HEK293 (cell line): ENCODE measurements around the gene NR2F1-AS1.

ENCODE experiments used
- CTCF ChIA-PET: fragments of 350-600 bp; formaldehyde crosslinking; extraction: SDS; loops from one replicate; lab custom pipeline; 2021; ENCODE audit warnings: antibody characterized with exemption; lab: Yijun Ruan, JAX
- POLR2A ChIA-PET: fragments of 300-600 bp; formaldehyde crosslinking; extraction: SDS; loops from one replicate; lab custom pipeline; 2020; ENCODE audit warnings: antibody characterized with exemption, inconsistent platforms; lab: Yijun Ruan, JAX
- H3K27ac ChIP-seq: fragments of 200-500 bp; sonication (Bioruptor generic); 2 replicates; pipeline ENCODE4 v1.5.1; 2014; ENCODE audit warnings: low read depth, low read length, control low read depth, inconsistent platforms; ENCODE audit errors: extremely low read depth
- H3K36me3 ChIP-seq, 2 experiments: fragments of 200-500 bp in 1 of 2; sonication (Bioruptor generic) in 1 of 2; 1 replicate in 1 of 2; 2 replicates in 1 of 2; pipeline ENCODE4 v1.5.1; 2014 to 2017; ENCODE audit warnings: inconsistent platforms in 2 of 2, low read length in 2 of 2; ENCODE audit not compliant: control insufficient read depth in 2 of 2, insufficient read depth in 1 of 2
- H3K4me1 ChIP-seq: fragments of 200-500 bp; sonication (Bioruptor generic); 2 replicates; pipeline ENCODE4 v1.5.1; 2014; ENCODE audit warnings: mild to moderate bottlenecking, low read length, inconsistent platforms; ENCODE audit not compliant: control insufficient read depth, insufficient read depth
- H3K4me3 ChIP-seq: 2 replicates; pipeline ENCODE4 v1.5.1; 2011; ENCODE audit warnings: low read depth, mild to moderate bottlenecking, control low read depth, low read length, moderate library complexity
- H3K9me3 ChIP-seq: fragments of 200-500 bp; sonication (Bioruptor generic); 2 replicates; pipeline ENCODE4 v1.5.1; 2014; ENCODE audit warnings: low read depth, low read length, inconsistent platforms; ENCODE audit not compliant: control insufficient read depth, insufficient read depth
- GLI4 ChIP-seq: fragments of 450-650 bp; formaldehyde crosslinking; IDR thresholded peaks from 2 replicates; pipeline ENCODE4 v1.5.1; 2016; ENCODE audit warnings: missing biosample characterization, missing genetic modification characterization
- INSM2 ChIP-seq: fragments of 450-650 bp; formaldehyde crosslinking; IDR thresholded peaks from 2 replicates; pipeline ENCODE4 v1.5.1; 2016; ENCODE audit warnings: missing biosample characterization, missing genetic modification characterization
- MYNN ChIP-seq: fragments of 450-650 bp; formaldehyde crosslinking; IDR thresholded peaks from 2 replicates; pipeline ENCODE4 v1.5.1; 2016; ENCODE audit warnings: missing biosample characterization, missing genetic modification characterization, borderline replicate concordance
- OSR2 ChIP-seq: fragments of 450-650 bp; formaldehyde crosslinking; IDR thresholded peaks from 2 replicates; pipeline ENCODE4 v1.5.1; 2016; ENCODE audit warnings: missing biosample characterization, missing genetic modification characterization
- WT1 ChIP-seq: fragments of 450-650 bp; formaldehyde crosslinking; IDR thresholded peaks from 2 replicates; pipeline ENCODE4 v1.5.1; 2016; ENCODE audit warnings: missing biosample characterization, missing genetic modification characterization
- ZEB2 ChIP-seq: fragments of 450-650 bp; formaldehyde crosslinking; IDR thresholded peaks from 2 replicates; pipeline ENCODE4 v1.5.1; 2016; ENCODE audit warnings: missing biosample characterization, missing genetic modification characterization
- ZFP37 ChIP-seq: fragments of 450-650 bp; formaldehyde crosslinking; IDR thresholded peaks from 2 replicates; pipeline ENCODE4 v1.5.1; 2016; ENCODE audit warnings: missing biosample characterization, missing genetic modification characterization
- ZNF121 ChIP-seq: fragments of 450-650 bp; formaldehyde crosslinking; IDR thresholded peaks from 2 replicates; pipeline ENCODE4 v1.5.1; 2016; ENCODE audit warnings: missing biosample characterization, missing genetic modification characterization
- ZNF157 ChIP-seq: fragments of 450-650 bp; formaldehyde crosslinking; IDR thresholded peaks from 2 replicates; pipeline ENCODE4 v1.5.1; 2016; ENCODE audit warnings: missing biosample characterization, missing genetic modification characterization
- ZNF24 ChIP-seq: fragments of 450-650 bp; formaldehyde crosslinking; IDR thresholded peaks from 2 replicates; pipeline ENCODE4 v1.5.1; 2016; ENCODE audit warnings: missing biosample characterization, missing genetic modification characterization
- ZNF311 ChIP-seq: fragments of 450-650 bp; formaldehyde crosslinking; IDR thresholded peaks from 2 replicates; pipeline ENCODE4 v1.5.1; 2017; ENCODE audit warnings: missing biosample characterization, missing genetic modification characterization, borderline replicate concordance
- ZNF324 ChIP-seq: fragments of 450-650 bp; formaldehyde crosslinking; IDR thresholded peaks from 2 replicates; pipeline ENCODE4 v1.5.1; 2016; ENCODE audit warnings: missing biosample characterization, missing genetic modification characterization
- ZNF529 ChIP-seq: fragments of 450-650 bp; formaldehyde crosslinking; IDR thresholded peaks from 2 replicates; pipeline ENCODE4 v1.5.1; 2017; ENCODE audit warnings: missing genetic modification characterization, missing biosample characterization; ENCODE audit not compliant: insufficient replicate concordance
- ZNF560 ChIP-seq: fragments of 450-650 bp; formaldehyde crosslinking; IDR thresholded peaks from 2 replicates; pipeline ENCODE4 v1.5.1; 2017; ENCODE audit warnings: missing biosample characterization, missing genetic modification characterization, borderline replicate concordance
- ZNF629 ChIP-seq: fragments of 450-650 bp; formaldehyde crosslinking; IDR thresholded peaks from 2 replicates; pipeline ENCODE4 v1.5.1; 2017; ENCODE audit warnings: missing biosample characterization, missing genetic modification characterization
- ZNF76 ChIP-seq: fragments of 450-650 bp; formaldehyde crosslinking; IDR thresholded peaks from 2 replicates; pipeline ENCODE4; 2016; ENCODE audit warnings: low read depth, missing biosample characterization, missing genetic modification characterization, borderline replicate concordance
- ZNF776 ChIP-seq: fragments of 450-650 bp; formaldehyde crosslinking; IDR thresholded peaks from 2 replicates; pipeline ENCODE4 v1.5.0; 2017; ENCODE audit warnings: missing biosample characterization, missing genetic modification characterization, borderline replicate concordance
- ZNF777 ChIP-seq: fragments of 450-650 bp; formaldehyde crosslinking; IDR thresholded peaks from 2 replicates; pipeline ENCODE4 v1.5.1; 2017; ENCODE audit warnings: missing biosample characterization, missing genetic modification characterization, borderline replicate concordance
- ZNF792 ChIP-seq: fragments of 450-650 bp; formaldehyde crosslinking; IDR thresholded peaks from 2 replicates; pipeline ENCODE4 v1.5.1; 2016; ENCODE audit warnings: missing biosample characterization, missing genetic modification characterization

Gene NR2F1-AS1

GRCh38 chr5:93378073-93378472 lies 202.9 kb downstream of the NR2F1-AS1 start:
- H3K4me1 ChIP-seq, result 0 out of 2 replicates have a peak, but pooled peaks cover 2% of the 10 kb centered on the region
- no peaks in the 10 kb centered on the region for H3K9me3 ChIP-seq
- POLR2A ChIA-PET, result no interaction called here
- CTCF ChIA-PET, result no interaction called here
- TF ChIP-seq GLI4 (tag by site-specific recombination) (no peak), ZNF629 (tag by site-specific recombination) (peak; percentile 53), ZNF560 (tag by site-specific recombination) (no peak), ZEB2 (tag by site-specific recombination) (no peak), OSR2 (tag by site-specific recombination) (peak; percentile 66; the same call in 1 of the 2 replicates), INSM2 (peak; percentile 69), ZNF121 (tag by site-specific recombination) (no peak), ZNF777 (tag by site-specific recombination) (no peak), WT1 (tag by site-specific recombination) (peak; percentile 31; the same call in 1 of the 2 replicates), ZNF157 (no peak)
- TF ChIP-seq, all 188 proteins: peak for 4
- no peak overlapping the region for H3K4me3 ChIP-seq
- no peaks in the 10 kb centered on the region for H3K36me3 ChIP-seq
- no peak overlapping the region for H3K27ac ChIP-seq

- H3K27ac ChIP-seq, result no peak overlapping the region
- no peak for TF ChIP-seq ZNF324 (tag by site-specific recombination)
- TF ChIP-seq ZNF792 (tag by site-specific recombination), result no peak
- no peaks in the 10 kb centered on the region for H3K36me3 ChIP-seq
- ChIA-PET CTCF (no interaction called here), POLR2A (no interaction called here)
- H3K9me3 ChIP-seq, result no peaks in the 10 kb centered on the region
- H3K4me3 ChIP-seq, result no peak overlapping the region
- H3K4me1 ChIP-seq, result no peaks in the 10 kb centered on the region
Measured at GRCh38 chr5:93371893-93372292, 209.1 kb downstream of the NR2F1-AS1 start.

GRCh38 chr5:93364378-93364777 lies 216.6 kb downstream of the NR2F1-AS1 start:
- Histone ChIP-seq H3K4me3 (no peak overlapping the region), H3K4me1 (peaks cover 2% of the 10 kb centered on the region), H3K9me3 (no peaks in the 10 kb centered on the region), H3K36me3 (no peaks in the 10 kb centered on the region), H3K27ac (no peak overlapping the region)
- POLR2A ChIA-PET, result no interaction called here
- CTCF ChIA-PET, result interaction anchor here (0.5 to 0.6 kb wide), 2 partner anchors 1175 to 1480 kb away, joined by 3 read pairs; no protein-coding TSS in a partner anchor
- TF ChIP-seq ZNF311 (tag by site-specific recombination) (no peak), MYNN (no peak), ZFP37 (tag by site-specific recombination) (no peak), ZNF776 (tag by site-specific recombination) (no peak), ZNF529 (no peak), ZNF24 (no peak), ZNF76 (tag by site-specific recombination) (no peak)
